Spinal cord (tissue), 10 donors: ENCODE data around the gene SYCE3. TPM values are rescaled to one million over a fixed set of nuclear protein-coding genes. Genes with fewer than 3 reads are reported as not detected.
"Not testable (repeated sequence)": the region's sequence is repeated elsewhere in the genome, so short reads cannot be mapped to it uniquely, and the experiment has no call there.

Source experiments
- DNase-seq, 6 donors: peaks; one replicate each; pipeline versions ENCODE4 v3.0.0 to v3.0.0-alpha.2; 2013 to 2015; ENCODE audit warnings: low spot score in 6 of 6, low read depth in 4 of 6
- H3K27ac ChIP-seq: one replicate; pipeline ENCODE4 v1.5.1; 2013; ENCODE audit warnings: low read depth, low read length, control low read depth
- H3K27me3 ChIP-seq: one replicate; pipeline ENCODE4 v1.6.1; 2013; ENCODE audit warnings: low read length; ENCODE audit not compliant: control insufficient read depth, insufficient read depth
- H3K36me3 ChIP-seq: one replicate; pipeline ENCODE4 v1.6.1; 2013; ENCODE audit warnings: low read length; ENCODE audit not compliant: control insufficient read depth, insufficient read depth
- H3K4me1 ChIP-seq: one replicate; pipeline ENCODE4 v1.6.1; 2013; ENCODE audit warnings: low read length; ENCODE audit not compliant: control insufficient read depth, insufficient read depth
- H3K4me3 ChIP-seq: one replicate; pipeline ENCODE4 v1.5.1; 2013; ENCODE audit warnings: low read depth, low read length, control low read depth
- H3K9me3 ChIP-seq: one replicate; pipeline ENCODE4 v1.6.1; 2013; ENCODE audit warnings: low read length; ENCODE audit not compliant: control insufficient read depth, insufficient read depth
- WGBS: methylation state at CpG from one replicate; pipeline ENCODE4 v1.1.5; 2013; ENCODE audit warnings: missing lambda C conversion rate; ENCODE audit not compliant: insufficient coverage; 5-methylcytosine and 5-hydroxymethylcytosine counted together
- polyA plus RNA-seq, 2 donors: library from polyadenylated mRNA; unstranded; fragments of 120-200 nt; gene quantifications; one replicate each; pipeline ENCODE4 v1.2.1, GENCODE V29; 2013; ENCODE audit not compliant: insufficient read length in 2 of 2
- total RNA-seq, 2 donors: library from RNA; depleted of rRNA in 1 of 2; stranded (reverse); fragments of 120-200 nt in 1 of 2; fragments of >200 nt in 1 of 2; gene quantifications; one replicate each; pipeline versions ENCODE4 v1.2.3 to v1.2.4, GENCODE V29; 2013 to 2014
- donor health status: healthy.

The SYCE3 gene
- total and polyA plus RNA-seq, 4 donors: 0.66 TPM; not detected in 3

- Histone ChIP-seq H3K27me3 (no peaks in the 10 kb centered on the region), H3K27ac (no peak overlapping the region), H3K9me3 (no peaks in the 10 kb centered on the region), H3K4me3 (no peak overlapping the region), H3K36me3 (peaks cover 74% of the 10 kb centered on the region), H3K4me1 (peaks cover 31% of the 10 kb centered on the region)
- 88% methylated on average over 20 of the region's 22 CpGs for WGBS
- DNase-seq: no peak
Measured at GRCh38 chr22:50522806-50523438, 39.8 kb downstream of the SYCE3 start.

GRCh38 chr22:50522208-50522805 is 40.4 kb downstream of the SYCE3 start:
- no peak overlapping the region for H3K4me3 ChIP-seq
- 93% methylated on average over 6 of the region's 15 CpGs for WGBS
- no peak for DNase-seq
- H3K36me3 ChIP-seq: peaks cover 76% of the 10 kb centered on the region
- H3K27me3 ChIP-seq: no peaks in the 10 kb centered on the region
- no peak overlapping the region for H3K27ac ChIP-seq
- H3K9me3 ChIP-seq: no peaks in the 10 kb centered on the region
- peaks cover 26% of the 10 kb centered on the region for H3K4me1 ChIP-seq

GRCh38 chr22:50521710-50522109 is 41.0 kb downstream of the SYCE3 start:
- Histone ChIP-seq H3K27ac (no peak overlapping the region), H3K36me3 (peaks cover 82% of the 10 kb centered on the region), H3K9me3 (no peaks in the 10 kb centered on the region), H3K4me3 (no peak overlapping the region), H3K4me1 (peaks cover 21% of the 10 kb centered on the region), H3K27me3 (no peaks in the 10 kb centered on the region)
- WGBS: 94% methylated on average over 10 of the region's 10 CpGs
- DNase-seq: no peak

GRCh38 chr22:50520826-50521453 is 41.8 kb downstream of the SYCE3 start:
- peaks cover 17% of the 10 kb centered on the region for H3K4me1 ChIP-seq
- no peaks in the 10 kb centered on the region for H3K9me3 ChIP-seq
- H3K4me3 ChIP-seq: no peak overlapping the region
- H3K27ac ChIP-seq: no peak overlapping the region
- peaks cover 89% of the 10 kb centered on the region for H3K36me3 ChIP-seq
- H3K27me3 ChIP-seq: no peaks in the 10 kb centered on the region
- 95% methylated on average over 13 of the region's 13 CpGs for WGBS
- no peak for DNase-seq

GRCh38 chr22:50520184-50520583 is 42.5 kb downstream of the SYCE3 start:
- not testable (repeated sequence) for H3K9me3 ChIP-seq, H3K27ac ChIP-seq, H3K4me3 ChIP-seq, DNase-seq, H3K27me3 ChIP-seq
- Histone ChIP-seq H3K36me3 (peaks cover 94% of the 10 kb centered on the region), H3K4me1 (peaks cover 17% of the 10 kb centered on the region)
- 100% methylated on average over 7 of the region's 8 CpGs for WGBS

- WGBS: 93% methylated on average over 8 of the region's 8 CpGs
- no peaks in the 10 kb centered on the region for H3K27me3 ChIP-seq
- H3K4me1 ChIP-seq: peaks cover 7% of the 10 kb centered on the region
- no peaks in the 10 kb centered on the region for H3K9me3 ChIP-seq
- H3K36me3 ChIP-seq: peaks cover 93% of the 10 kb centered on the region
- no peak overlapping the region for H3K27ac ChIP-seq
- DNase-seq: no peak
- no peak overlapping the region for H3K4me3 ChIP-seq
Measured at GRCh38 chr22:50519151-50519550, 43.6 kb downstream of the SYCE3 start.

- H3K4me3 ChIP-seq: no peak overlapping the region
- peaks cover 1% of the 10 kb centered on the region for H3K4me1 ChIP-seq
- WGBS: 95% methylated on average over 7 of the region's 7 CpGs
- no peak for DNase-seq
- peaks cover 88% of the 10 kb centered on the region for H3K36me3 ChIP-seq
- no peaks in the 10 kb centered on the region for H3K9me3 ChIP-seq
- H3K27me3 ChIP-seq: no peaks in the 10 kb centered on the region
- no peak overlapping the region for H3K27ac ChIP-seq
Measured at GRCh38 chr22:50518606-50519005, 44.1 kb downstream of the SYCE3 start.

GRCh38 chr22:50517495-50518260 is 45.0 kb downstream of the SYCE3 start:
- Histone ChIP-seq H3K4me3 (no peak overlapping the region), H3K4me1 (no peaks in the 10 kb centered on the region), H3K36me3 (peaks cover 83% of the 10 kb centered on the region), H3K27me3 (no peaks in the 10 kb centered on the region), H3K27ac (no peak overlapping the region), H3K9me3 (no peaks in the 10 kb centered on the region)
- 88% methylated on average over 20 of the region's 20 CpGs for WGBS
- no peak for DNase-seq

- H3K36me3 ChIP-seq: peaks cover 82% of the 10 kb centered on the region
- no peak overlapping the region for H3K4me3 ChIP-seq
- no peaks in the 10 kb centered on the region for H3K4me1 ChIP-seq
- H3K27me3 ChIP-seq: no peaks in the 10 kb centered on the region
- WGBS: 90% methylated on average over 16 of the region's 16 CpGs
- H3K27ac ChIP-seq: no peak overlapping the region
- no peak for DNase-seq
- H3K9me3 ChIP-seq: no peaks in the 10 kb centered on the region
Measured at GRCh38 chr22:50516891-50517290, 45.8 kb downstream of the SYCE3 start.
